ENCODE results near the gene NIT1. TPM values are rescaled to one million over a fixed set of nuclear protein-coding genes. Genes with fewer than 3 reads are reported as not detected.
A peak's percentile ranks its signal among the peaks of the same experiment; 100 is the strongest.

The NIT1 gene
- total RNA-seq, 1 experiment from 2014 or later, result 47.2 TPM

GRCh38 chr1:161100556-161100955 lies 17.3 kb upstream of the NIT1 start (continued):
- no peak for TF ChIP-seq GTF2I (CRISPR knock-in tag; conservative IDR thresholded peaks at IDR 0.05)
- no peak for TF ChIP-seq ZNF263 (CRISPR knock-in tag; IDR thresholded peaks at IDR 0.05; ENCODE audit: low read depth)

- H3K27ac Mint-ChIP-seq, result 0 out of 2 replicates have a peak overlapping the region, but pooled peaks have one; percentile 31
- no peaks in the 10 kb centered on the region for H3K27me3 Mint-ChIP-seq (ENCODE audit: low read depth)
- H3K4me3 Mint-ChIP-seq, result no peak overlapping the region
- CTCF ChIA-PET, result interaction anchor here (0.5 kb wide), 1 partner anchor 116 kb away, joined by 3 read pairs; no protein-coding TSS in a partner anchor
- no peak for TF ChIP-seq FOXK1 (CRISPR knock-in tag; IDR thresholded peaks at IDR 0.05)
- no peak for TF ChIP-seq FOXP1 (CRISPR knock-in tag; IDR thresholded peaks at IDR 0.05; ENCODE audit: borderline replicate concordance)
- TF ChIP-seq PRRX2 (CRISPR knock-in tag; IDR thresholded peaks at IDR 0.05), result no peak
- no peak for TF ChIP-seq ZNF416 (CRISPR knock-in tag; IDR thresholded peaks at IDR 0.05)
- no peak for TF ChIP-seq ZNF281 (CRISPR knock-in tag; IDR thresholded peaks at IDR 0.05)
- no peak for TF ChIP-seq AR (CRISPR knock-in tag; IDR thresholded peaks at IDR 0.05)
- no peak for TF ChIP-seq CREM (CRISPR knock-in tag; IDR thresholded peaks at IDR 0.05)
- no peak for TF ChIP-seq NFATC4 (CRISPR knock-in tag; IDR thresholded peaks at IDR 0.05)
- TF ChIP-seq ARID4B (CRISPR knock-in tag; IDR thresholded peaks at IDR 0.05; ENCODE audit: borderline replicate concordance), result no peak
- no peak for TF ChIP-seq ZMAT4 (CRISPR knock-in tag; IDR thresholded peaks at IDR 0.05)
- TF ChIP-seq SP1 (CRISPR knock-in tag; conservative IDR thresholded peaks at IDR 0.05), result no peak
- no peak for TF ChIP-seq USF1 (CRISPR knock-in tag; IDR thresholded peaks at IDR 0.05)
- TF ChIP-seq ZNF396 (CRISPR knock-in tag; IDR thresholded peaks at IDR 0.05; ENCODE audit: borderline replicate concordance), result no peak
- no peak for TF ChIP-seq OVOL2 (CRISPR knock-in tag; IDR thresholded peaks at IDR 0.05; ENCODE audit: borderline replicate concordance)
- no peak for TF ChIP-seq MYBL2 (CRISPR knock-in tag; IDR thresholded peaks at IDR 0.05)
- TF ChIP-seq ZNF532 (CRISPR knock-in tag; IDR thresholded peaks at IDR 0.05; ENCODE audit: borderline replicate concordance), result no peak
- no peak for TF ChIP-seq MAX (CRISPR knock-in tag; IDR thresholded peaks at IDR 0.05)
- no peak for TF ChIP-seq RELA (CRISPR knock-in tag; IDR thresholded peaks at IDR 0.05; ENCODE audit: borderline replicate concordance)
- TF ChIP-seq GTF2I (CRISPR knock-in tag; conservative IDR thresholded peaks at IDR 0.05), result no peak
- no peak for TF ChIP-seq FOXJ3 (CRISPR knock-in tag; IDR thresholded peaks at IDR 0.05; ENCODE audit: borderline replicate concordance)
- DNase-seq (ENCODE audit: low spot score), result no peak
- peaks cover 7% of the 10 kb centered on the region for H3K36me3 Mint-ChIP-seq
- H3K4me1 Mint-ChIP-seq, result peaks cover 3% of the 10 kb centered on the region; the same call in 1 of the 2 replicates
- no peaks in the 10 kb centered on the region for H3K9me3 Mint-ChIP-seq
- no peak for ATAC-seq
- POLR2A ChIA-PET, result no interaction called here
Observed at GRCh38 chr1:161106431-161106830, 11.5 kb upstream of the NIT1 start.

Measured in WTC11 (cell line).